C4-2B (cell line): Measurements from ENCODE around the gene TARS2.

Experiments used
- H3K27ac ChIP-seq: fragments of 450-650 bp; 2 replicates; pipeline ENCODE4 v1.5.1; 2017
- ZFX ChIP-seq: fragments of 450-650 bp; IDR thresholded peaks from 2 replicates; pipeline ENCODE4 v1.6.1; 2017
- TF ChIP-seq, protein P1 (sequence below): fragments of 450-650 bp; conservative IDR thresholded peaks from 2 replicates; pipeline ENCODE4 v1.5.1; 2017; ENCODE audit warnings: mild to moderate bottlenecking

Gene TARS2

DNA sequence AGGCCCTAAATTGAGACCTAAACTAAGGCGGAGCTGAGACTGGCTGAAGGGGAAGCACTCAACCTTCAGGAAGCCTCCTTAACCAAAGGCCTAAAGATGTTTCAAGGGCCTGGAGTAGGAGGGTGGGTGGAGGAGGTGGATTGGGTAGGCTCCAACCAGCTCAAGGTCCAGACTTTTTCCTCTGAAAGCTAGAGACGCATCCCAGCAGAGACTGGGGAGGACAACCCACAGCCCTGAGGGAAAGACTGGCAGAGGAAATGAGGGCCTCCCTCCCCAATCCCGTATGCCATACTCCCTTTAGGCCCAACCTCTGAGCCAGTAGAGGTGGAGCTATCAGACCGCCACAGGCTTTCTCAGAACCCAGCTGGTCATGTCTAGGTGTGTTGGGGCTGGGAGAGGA lies 21.8 kb downstream of the TARS2 start:
- no peak overlapping the region for H3K27ac ChIP-seq
- TF ChIP-seq, protein P1, sequence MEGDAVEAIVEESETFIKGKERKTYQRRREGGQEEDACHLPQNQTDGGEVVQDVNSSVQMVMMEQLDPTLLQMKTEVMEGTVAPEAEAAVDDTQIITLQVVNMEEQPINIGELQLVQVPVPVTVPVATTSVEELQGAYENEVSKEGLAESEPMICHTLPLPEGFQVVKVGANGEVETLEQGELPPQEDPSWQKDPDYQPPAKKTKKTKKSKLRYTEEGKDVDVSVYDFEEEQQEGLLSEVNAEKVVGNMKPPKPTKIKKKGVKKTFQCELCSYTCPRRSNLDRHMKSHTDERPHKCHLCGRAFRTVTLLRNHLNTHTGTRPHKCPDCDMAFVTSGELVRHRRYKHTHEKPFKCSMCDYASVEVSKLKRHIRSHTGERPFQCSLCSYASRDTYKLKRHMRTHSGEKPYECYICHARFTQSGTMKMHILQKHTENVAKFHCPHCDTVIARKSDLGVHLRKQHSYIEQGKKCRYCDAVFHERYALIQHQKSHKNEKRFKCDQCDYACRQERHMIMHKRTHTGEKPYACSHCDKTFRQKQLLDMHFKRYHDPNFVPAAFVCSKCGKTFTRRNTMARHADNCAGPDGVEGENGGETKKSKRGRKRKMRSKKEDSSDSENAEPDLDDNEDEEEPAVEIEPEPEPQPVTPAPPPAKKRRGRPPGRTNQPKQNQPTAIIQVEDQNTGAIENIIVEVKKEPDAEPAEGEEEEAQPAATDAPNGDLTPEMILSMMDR, result no peak
- TF ChIP-seq ZFX, result no peak

DNA sequence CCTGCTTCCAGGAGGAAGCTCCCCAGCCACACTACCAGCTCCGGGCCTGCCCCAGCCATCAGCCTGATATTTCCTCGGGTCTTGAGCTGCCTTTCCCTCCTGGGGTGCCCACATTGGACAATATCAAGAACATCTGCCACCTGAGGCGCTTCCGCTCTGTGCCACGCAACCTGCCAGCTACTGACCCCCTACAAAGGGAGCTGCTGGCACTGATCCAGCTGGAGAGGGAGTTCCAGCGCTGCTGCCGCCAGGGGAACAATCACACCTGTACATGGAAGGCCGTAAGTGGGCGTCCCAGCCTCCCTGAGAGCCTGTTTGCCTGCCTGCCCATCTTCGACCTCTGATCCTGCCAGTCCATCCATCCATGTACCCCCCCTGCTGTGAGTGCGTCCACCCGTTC lies 24.3 kb downstream of the TARS2 start:
- H3K27ac ChIP-seq, result no peak overlapping the region
- TF ChIP-seq, protein P1, result no peak
- no peak for TF ChIP-seq ZFX

DNA sequence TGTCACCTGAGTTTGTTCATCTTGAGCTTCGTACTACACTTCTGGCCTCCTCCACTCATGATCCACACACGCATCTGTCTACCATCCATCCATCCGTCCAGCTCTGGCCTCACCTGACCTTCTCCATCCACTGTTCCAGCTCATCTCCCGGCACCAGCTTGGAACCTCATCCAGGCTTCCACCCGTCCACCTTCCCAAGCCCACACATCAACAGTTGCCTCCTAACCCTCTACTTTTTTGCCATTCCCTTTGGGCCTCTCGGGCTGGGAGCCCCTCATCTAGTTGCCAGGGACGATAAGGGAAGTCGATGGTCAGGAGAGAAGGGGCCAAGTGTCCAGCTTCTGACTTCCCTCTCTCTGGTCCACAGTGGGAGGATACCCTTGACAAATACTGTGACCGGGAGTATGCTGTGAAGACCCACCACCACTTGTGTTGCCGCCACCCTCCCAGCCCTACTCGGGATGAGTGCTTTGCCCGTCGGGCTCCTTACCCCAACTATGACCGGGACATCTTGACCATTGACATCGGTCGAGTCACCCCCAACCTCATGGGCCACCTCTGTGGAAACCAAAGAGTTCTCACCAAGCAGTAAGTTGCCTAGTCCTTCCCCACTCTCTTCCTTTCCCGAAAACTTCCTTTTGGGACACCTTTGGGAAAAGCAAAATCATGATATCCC lies 24.9 kb downstream of the TARS2 start:
- TF ChIP-seq ZFX, result no peak
- TF ChIP-seq, protein P1, result no peak
- no peak overlapping the region for H3K27ac ChIP-seq

DNA sequence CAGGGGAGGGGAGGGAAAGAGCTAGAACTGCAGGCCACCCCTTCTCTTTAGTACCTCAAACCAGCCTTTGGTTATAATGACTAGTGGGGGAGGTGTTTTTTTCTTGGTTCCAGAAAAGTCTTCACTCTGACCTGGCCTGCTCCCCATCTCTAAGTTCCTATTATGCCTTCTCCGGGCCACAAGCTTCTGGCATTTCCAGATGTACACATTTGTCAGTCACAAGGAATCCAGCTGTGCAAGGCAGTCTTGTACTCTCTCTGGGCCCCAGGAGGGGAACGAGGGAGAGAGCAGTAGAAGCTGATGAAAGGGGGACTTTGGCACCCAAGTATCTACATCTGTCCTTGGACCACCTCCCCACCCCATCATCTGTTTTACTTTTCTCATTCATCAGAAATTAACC lies 25.6 kb downstream of the TARS2 start:
- no peak overlapping the region for H3K27ac ChIP-seq
- TF ChIP-seq, protein P1, result no peak
- no peak for TF ChIP-seq ZFX

DNA sequence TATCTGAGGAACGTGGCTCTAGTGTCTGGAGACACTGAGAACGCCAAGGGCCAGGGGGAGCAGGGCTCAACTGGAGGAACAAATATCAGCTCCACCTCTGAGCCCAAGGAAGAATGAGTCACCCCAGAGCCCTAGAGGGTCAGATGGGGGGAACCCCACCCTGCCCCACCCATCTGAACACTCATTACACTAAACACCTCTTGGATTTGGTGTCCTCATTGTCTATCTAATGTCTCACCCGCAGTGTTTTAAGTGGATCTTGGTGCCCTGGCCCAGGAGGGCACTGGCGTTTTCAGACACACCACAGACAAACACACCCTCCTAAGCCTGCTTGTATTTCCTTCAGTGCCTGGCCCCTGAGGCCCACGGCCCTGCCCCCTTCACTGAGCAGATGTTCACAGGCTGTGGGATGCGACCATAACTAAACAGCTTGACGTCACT lies 26.2 kb downstream of the TARS2 start:
- no peak for TF ChIP-seq ZFX
- TF ChIP-seq, protein P1, result no peak
- no peak overlapping the region for H3K27ac ChIP-seq

DNA sequence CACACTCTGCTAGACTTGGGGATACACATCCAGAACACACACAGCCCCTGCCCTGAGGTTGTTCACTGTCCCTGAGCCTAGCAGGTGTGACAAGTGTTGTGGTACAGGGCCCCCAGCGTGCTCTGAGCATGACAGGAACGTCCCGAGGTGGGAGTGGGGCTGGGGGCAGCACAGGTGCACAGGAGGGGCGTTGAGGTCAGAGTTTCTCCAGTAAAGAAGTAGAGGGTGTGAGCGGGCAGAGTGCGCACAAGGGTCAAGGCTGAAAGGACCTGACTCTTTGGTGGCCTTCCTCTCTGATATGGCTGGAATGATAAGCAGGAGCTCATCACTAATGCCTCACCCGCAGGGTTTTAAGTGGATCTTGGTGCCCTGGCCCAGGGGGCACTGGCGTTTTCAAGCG lies 27.0 kb downstream of the TARS2 start:
- TF ChIP-seq, protein P1, result no peak
- no peak for TF ChIP-seq ZFX
- H3K27ac ChIP-seq, result peak overlapping the region; percentile 75; the same call in 1 of the 2 replicates

DNA sequence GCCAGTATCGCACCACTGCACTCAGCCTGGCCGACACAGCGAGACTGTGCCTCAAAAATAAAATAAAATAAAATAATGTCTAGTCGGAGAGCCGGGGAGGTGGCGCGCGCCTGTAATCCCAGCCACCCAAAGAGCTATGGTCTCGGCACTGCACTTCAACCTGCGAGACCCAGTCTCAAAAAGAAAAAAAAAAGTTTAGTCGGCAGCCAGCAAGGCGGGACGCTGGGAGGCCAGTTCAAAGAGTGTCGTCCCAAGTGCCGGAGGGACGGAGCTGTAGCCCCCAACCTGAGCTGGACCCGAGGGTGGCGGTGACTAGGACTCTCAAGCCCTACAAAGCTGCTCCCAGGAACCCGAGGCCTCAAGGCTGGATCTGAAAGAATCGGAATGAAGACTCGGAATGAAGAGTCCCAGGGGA lies 27.7 kb downstream of the TARS2 start:
- TF ChIP-seq, protein P1, result no peak
- TF ChIP-seq ZFX, result no peak
- H3K27ac ChIP-seq, result peak overlapping the region; percentile 75
